GM19438 (cell line): ENCODE data around the gene RPS27L.
"Not testable (repeated sequence)": the region's sequence is repeated elsewhere in the genome, so short reads cannot be mapped to it uniquely, and the experiment has no call there.

ENCODE experiments used
- ATAC-seq: cut with Tn5 transposase; IDR thresholded peaks from one replicate; pipeline ENCODE4 v1.9.1; 2021; ENCODE audit warnings: low read depth; ENCODE audit not compliant: unreplicated experiment

Gene RPS27L

GRCh38 chr15:63145426-63145825 is 11.9 kb downstream of the RPS27L start:
- ATAC-seq = no peak

- no peak for ATAC-seq
These were observed 16.3 kb downstream of the RPS27L start for GRCh38 chr15:63140936-63141335.

GRCh38 chr15:63136742-63137141 is 20.5 kb downstream of the RPS27L start:
- no peak for ATAC-seq

- ATAC-seq = no peak
These were observed 21.5 kb downstream of the RPS27L start for GRCh38 chr15:63135804-63136203.

GRCh38 chr15:63135281-63135680 is 22.0 kb downstream of the RPS27L start:
- no peak for ATAC-seq

- no peak for ATAC-seq
These were observed 22.9 kb downstream of the RPS27L start for GRCh38 chr15:63134245-63134985.

- ATAC-seq = no peak
These were observed 23.5 kb downstream of the RPS27L start for GRCh38 chr15:63133786-63134185.

- ATAC-seq = no peak
These were observed 30.6 kb downstream of the RPS27L start for GRCh38 chr15:63126726-63127125.

GRCh38 chr15:63124506-63124905 is 32.8 kb downstream of the RPS27L start:
- no peak for ATAC-seq

GRCh38 chr15:63122002-63122875 is 35.0 kb downstream of the RPS27L start:
- peak; percentile 84 for ATAC-seq

- ATAC-seq = peak; percentile 75
These were observed 35.8 kb downstream of the RPS27L start, which contains the start of gene LACTB for GRCh38 chr15:63121382-63122001. TSS of gene LACTB (plus strand) at chr15:63121861. CDS start at chr15:63121872, 11 bp downstream.

GRCh38 chr15:63118854-63119253 is 38.4 kb downstream of the RPS27L start:
- no peak for ATAC-seq

- no peak for ATAC-seq
These were observed 42.8 kb downstream of the RPS27L start for GRCh38 chr15:63114465-63114864.

- ATAC-seq = no peak
These were observed 44.4 kb downstream of the RPS27L start for GRCh38 chr15:63112871-63113270.

GRCh38 chr15:63111481-63111880 is 45.8 kb downstream of the RPS27L start:
- ATAC-seq = no peak

- no peak for ATAC-seq
These were observed 46.8 kb downstream of the RPS27L start for GRCh38 chr15:63110428-63111026.

- ATAC-seq = no peak
These were observed 47.4 kb downstream of the RPS27L start for GRCh38 chr15:63109920-63110319.

GRCh38 chr15:63109498-63109897 is 47.8 kb downstream of the RPS27L start:
- no peak for ATAC-seq

GRCh38 chr15:63107895-63108546 is 49.3 kb downstream of the RPS27L start:
- no peak for ATAC-seq

GRCh38 chr15:63105354-63105753 is 51.9 kb downstream of the RPS27L start:
- not testable (repeated sequence) for ATAC-seq
